ENCODE measurements around the gene CYSLTR2. TPM values are rescaled to one million over a fixed set of nuclear protein-coding genes. Genes with fewer than 3 reads are reported as not detected.

Gene CYSLTR2
- total and polyA plus RNA-seq, 2 of the 8 experiments (the other 6 are each of a cell fraction or from before 2014, with no cell fraction given): not detected

- H2BK12ac ChIP-seq (ENCODE audit: low read depth, low read length): no peak overlapping the region
Observed at GRCh38 chr13:48624858-48625257, 28.9 kb upstream of the CYSLTR2 start.

More at GRCh38 chr13:48624858-48625257, 28.9 kb upstream of the CYSLTR2 start:
- Histone ChIP-seq H3K27ac (ENCODE audit: low read depth, low read length) (no peak overlapping the region), H3K23ac (ENCODE audit: insufficient read length) (no peak overlapping the region), H3K14ac (ENCODE audit: insufficient read length) (no peak overlapping the region), H4K91ac (replicated peaks; ENCODE audit: insufficient read length, low read length) (no peak overlapping the region), H2BK15ac (ENCODE audit: low read length) (no peak overlapping the region), H3K18ac (ENCODE audit: extremely low read depth, low read length) (no peak overlapping the region), H2BK120ac (replicated peaks; ENCODE audit: low read depth, low read length) (no peak overlapping the region), H3K36me3 (ENCODE audit: control insufficient read depth in 2 of 4, insufficient read depth in 4 of 4, low read length in 3 of 4) (no peaks in the 10 kb centered on the region), H3K79me2 (ENCODE audit: control insufficient read depth in 1 of 2, insufficient read depth in 2 of 2, low read length in 2 of 2) (no peaks in the 10 kb centered on the region), H2AFZ (ENCODE audit: low read length) (no peak overlapping the region), H3K9me3 (ENCODE audit: insufficient read depth in 2 of 2, low read depth in 1 of 2, low read length in 1 of 2) (0 out of 4 replicates have a peak, but pooled peaks cover 0 to 2% of the 10 kb centered on the region in 2 experiments), H2BK5ac (ENCODE audit: low read depth, low read length) (no peak overlapping the region), H2AK5ac (ENCODE audit: low read depth, low read length) (no peak overlapping the region), H3K4me3 (ENCODE audit: extremely low read depth in 1 of 4, insufficient read depth in 2 of 4, low read depth in 3 of 4, low read length in 4 of 4) (no peak overlapping the region), H2BK20ac (ENCODE audit: low read length) (no peak overlapping the region), H3K27me3 (replicated peaks in 1 of 4; ENCODE audit: control insufficient read depth in 3 of 4, extremely low read depth in 1 of 4, insufficient read depth in 3 of 4, low read length in 3 of 4) (no peaks in the 10 kb centered on the region), H3K9ac (replicated peaks in 1 of 4; ENCODE audit: extremely low read depth in 1 of 4, low read depth in 3 of 4, low read length in 3 of 4) (no peak overlapping the region), H4K20me1 (replicated peaks in 1 of 2; ENCODE audit: control insufficient read depth in 1 of 2, insufficient read depth in 2 of 2, low read length in 2 of 2) (no peaks in the 10 kb centered on the region), H3K4me1 (replicated peaks in 1 of 4; ENCODE audit: control insufficient read depth in 3 of 4, insufficient read depth in 4 of 4, low read length in 3 of 4) (no peaks in the 10 kb centered on the region), H3K79me1 (ENCODE audit: low read depth, low read length) (no peaks in the 10 kb centered on the region), H4K8ac (ENCODE audit: extremely low read depth, insufficient read depth, low read length) (no peak overlapping the region), H3K4me2 (ENCODE audit: insufficient read depth in 1 of 2, low read depth in 2 of 2, low read length in 2 of 2) (no peak overlapping the region), H3K56ac (replicated peaks; ENCODE audit: insufficient read length, low read depth, low read length) (no peak overlapping the region), H3K23me2 (ENCODE audit: low read depth, low read length) (no peaks in the 10 kb centered on the region), H4K5ac (ENCODE audit: insufficient read length, low read depth, low read length) (no peak overlapping the region), H3K4ac (replicated peaks; ENCODE audit: insufficient read length, low read depth, low read length) (no peak overlapping the region)
- no peak for FAIRE-seq
- WGBS, 2 experiments (ENCODE audit: extremely low coverage in 1 of 2, insufficient coverage in 1 of 2, insufficient read length in 1 of 2, insufficient replicate concordance in 2 of 2, low coverage in 1 of 2, low lambda C conversion rate in 2 of 2, missing lambda C conversion rate in 1 of 2): 94% methylated on average over 4 of the region's 4 CpGs; no CpG with 5 or more reads in 1 of the 2 experiments
- no peak for DNase-seq (ENCODE audit: low read depth in 1 of 2, low spot score in 2 of 2)
- POLR2A ChIA-PET (ENCODE audit: partially characterized antibody): no interaction called here
- CTCF ChIA-PET (ENCODE audit: partially characterized antibody): interaction anchor here (0.6 to 1.0 kb wide), 2 partner anchors 49 to 143 kb away, joined by 3 read pairs; no protein-coding TSS in a partner anchor
- no peak for TF ChIP-seq CTBP2 (IDR thresholded peaks at IDR 0.05; ENCODE audit: borderline replicate concordance, insufficient read depth, insufficient read length, low read length)
- TF ChIP-seq BCL11A (IDR thresholded peaks at IDR 0.05; ENCODE audit: low read depth in 2 of 2, low read length in 2 of 2): no peak
- TF ChIP-seq ATF3 (IDR thresholded peaks at IDR 0.05; ENCODE audit: insufficient read depth, low read depth, low read length): no peak
- no peak for TF ChIP-seq EZH2 (IDR thresholded peaks at IDR 0.05; ENCODE audit: low read depth, low read length, severe bottlenecking)
- no peak for TF ChIP-seq JUND (IDR thresholded peaks at IDR 0.05; ENCODE audit: low read length)
- no peak for TF ChIP-seq CTCF (IDR thresholded peaks at IDR 0.05; ENCODE audit: control extremely low read depth in 1 of 3, insufficient read depth in 1 of 3, low read depth in 1 of 3, low read length in 3 of 3)
